Heart left ventricle (tissue), 13 donors: ENCODE results near the gene PDIA3.

ENCODE experiments used
- CTCF ChIP-seq, 12 donors: fragments of 200-600 bp; sonication (generic) in 4 of 12; IDR thresholded peaks; one replicate each; pipeline versions ENCODE4 v1.5.0 to v1.8.0; 2018 to 2022; ENCODE audit warnings: antibody characterized with exemption in 12 of 12, mild to moderate bottlenecking in 5 of 12
- POLR2A ChIP-seq, 2 donors: fragments of 450-650 bp; IDR thresholded peaks; one replicate each; pipeline ENCODE4 v1.6.1; 2017; ENCODE audit warnings: antibody characterized with exemption in 2 of 2, mild to moderate bottlenecking in 2 of 2, moderate library complexity in 2 of 2
- donor health status: ischemic (EF 13 %, LVEDD 7.1; RV severe dilation, severe dysfunction).
- donor health status: DM: no; HTN: yes; CAD: no.
- donor health status: DM: no; HTN: no; CAD: no.
- donor health status: ischemic (EF 25% LVEDD 6.9; RV normal size, moderate dysfunction).
- donor health status: ischemic (EF 25% LVEDD 5.7; RV mildly dilated, moderate dysfunction).
- donor health status: ischemic (EF 35%, LVEDD 5.7; RV mildly dilated, moderate dysfunction).
- donor health status: nonischemic (EF 11% LVEDD 7.7; RV severe dilation, severe dysfunction).
- donor health status: DM: yes; HTN: yes; CAD: no.
- donor health status: PGD.
- donor health status: ischemic (EF 29% LVEDD 5.4; RV normal size, mild dysfunction).
- donor health status: nonischemic (EF 23%, LVEDD 6.1; RV moderate dilation, normal function).

- no peak for TF ChIP-seq CTCF (IDR thresholded peaks at IDR 0.05)
- TF ChIP-seq POLR2A (IDR thresholded peaks at IDR 0.05) = no peak
These were observed 27.8 kb downstream of the PDIA3 start for GRCh38 chr15:43774062-43774461.
